Loucy (cell line): ENCODE results near the gene MARS1.

Source experiments
- H2AFZ ChIP-seq: fragments of 200-600 bp; sonication (generic); 2 replicates; pipeline ENCODE4 v1.6.0; 2016; ENCODE audit warnings: antibody characterized with exemption, mild to moderate bottlenecking, low read length, moderate library complexity
- H3F3A ChIP-seq: fragments of 200-600 bp; 2 replicates; pipeline ENCODE4 v1.6.0; 2016; ENCODE audit warnings: antibody characterized with exemption, low read depth, mild to moderate bottlenecking
- H3K27me3 ChIP-seq: fragments of 200-600 bp; sonication (generic); 2 replicates; pipeline ENCODE4 v1.6.1; 2014; ENCODE audit warnings: low read length, mild to moderate bottlenecking; ENCODE audit not compliant: insufficient read depth, poor library complexity, severe bottlenecking
- H3K36me3 ChIP-seq: fragments of 200-600 bp; sonication (generic); 2 replicates; pipeline ENCODE4 v1.6.1; 2016; ENCODE audit warnings: low read length; ENCODE audit not compliant: insufficient read depth
- H3K4me1 ChIP-seq: fragments of 200-600 bp; sonication (generic); 2 replicates; pipeline ENCODE4 v1.5.1; 2014; ENCODE audit warnings: low read length, mild to moderate bottlenecking; ENCODE audit not compliant: insufficient read depth, poor library complexity, severe bottlenecking
- H3K4me2 ChIP-seq: fragments of 200-600 bp; sonication (generic); 2 replicates; pipeline ENCODE4 v1.6.0; 2014; ENCODE audit warnings: antibody characterized with exemption, low read length, low read depth, mild to moderate bottlenecking; ENCODE audit not compliant: poor library complexity, severe bottlenecking
- H3K4me3 ChIP-seq: fragments of 200-600 bp; sonication (generic); 2 replicates; pipeline ENCODE4 v1.5.1; 2014; ENCODE audit warnings: low read length, mild to moderate bottlenecking, mixed read lengths; ENCODE audit not compliant: poor library complexity, severe bottlenecking
- H3K79me2 ChIP-seq: fragments of 200-600 bp; sonication (generic); 2 replicates; pipeline ENCODE4 v1.6.1; 2014; ENCODE audit warnings: low read length; ENCODE audit not compliant: insufficient read depth
- H3K9ac ChIP-seq: fragments of 200-600 bp; sonication (generic); 2 replicates; pipeline ENCODE4 v1.6.0; 2014; ENCODE audit warnings: mild to moderate bottlenecking, low read depth, low read length, moderate library complexity; ENCODE audit not compliant: poor library complexity, severe bottlenecking
- H3K9me2 ChIP-seq: fragments of 200-600 bp; sonication (generic); replicated peaks from 2 replicates; pipeline ENCODE4 v1.6.1; 2016; ENCODE audit warnings: low read depth, low read length, mixed read lengths
- H3K9me3 ChIP-seq: fragments of 200-600 bp; sonication (generic); 2 replicates; pipeline ENCODE4 v1.6.1; 2014; ENCODE audit warnings: mild to moderate bottlenecking, antibody characterized with exemption, low read length, low read depth; ENCODE audit not compliant: insufficient read depth
- H4K20me1 ChIP-seq: fragments of 200-600 bp; sonication (generic); 2 replicates; pipeline ENCODE4 v1.6.0; 2014; ENCODE audit warnings: antibody characterized with exemption, low read length, mild to moderate bottlenecking; ENCODE audit not compliant: insufficient read depth, poor library complexity, severe bottlenecking
- CTCF ChIP-seq: fragments of 200-600 bp; sonication (generic); conservative IDR thresholded peaks from 2 replicates; pipeline ENCODE4 v1.5.1; 2014; ENCODE audit warnings: mild to moderate bottlenecking, antibody characterized with exemption, low read length
- EZH2phosphoT487 ChIP-seq: fragments of 200-600 bp; IDR thresholded peaks from 2 replicates; pipeline ENCODE4 v1.6.1; 2018; ENCODE audit warnings: antibody characterized with exemption, mild to moderate bottlenecking, moderate library complexity, borderline replicate concordance

The MARS1 gene

GRCh38 chr12:57534991-57535543 is 47.2 kb downstream of the MARS1 start:
- Histone ChIP-seq H3K9me2 (no peaks in the 10 kb centered on the region), H4K20me1 (no peaks in the 10 kb centered on the region), H2AFZ (no peak overlapping the region), H3K9me3 (no peaks in the 10 kb centered on the region), H3K4me1 (no peaks in the 10 kb centered on the region), H3K36me3 (peaks cover 47% of the 10 kb centered on the region; the same call in 1 of the 2 replicates), H3F3A (no peaks in the 10 kb centered on the region; the same call in 1 of the 2 replicates), H3K4me2 (no peak overlapping the region), H3K79me2 (no peaks in the 10 kb centered on the region), H3K27me3 (no peaks in the 10 kb centered on the region), H3K4me3 (no peak overlapping the region), H3K9ac (no peak overlapping the region)
- no peak for TF ChIP-seq EZH2phosphoT487
- no peak for TF ChIP-seq CTCF

DNA sequence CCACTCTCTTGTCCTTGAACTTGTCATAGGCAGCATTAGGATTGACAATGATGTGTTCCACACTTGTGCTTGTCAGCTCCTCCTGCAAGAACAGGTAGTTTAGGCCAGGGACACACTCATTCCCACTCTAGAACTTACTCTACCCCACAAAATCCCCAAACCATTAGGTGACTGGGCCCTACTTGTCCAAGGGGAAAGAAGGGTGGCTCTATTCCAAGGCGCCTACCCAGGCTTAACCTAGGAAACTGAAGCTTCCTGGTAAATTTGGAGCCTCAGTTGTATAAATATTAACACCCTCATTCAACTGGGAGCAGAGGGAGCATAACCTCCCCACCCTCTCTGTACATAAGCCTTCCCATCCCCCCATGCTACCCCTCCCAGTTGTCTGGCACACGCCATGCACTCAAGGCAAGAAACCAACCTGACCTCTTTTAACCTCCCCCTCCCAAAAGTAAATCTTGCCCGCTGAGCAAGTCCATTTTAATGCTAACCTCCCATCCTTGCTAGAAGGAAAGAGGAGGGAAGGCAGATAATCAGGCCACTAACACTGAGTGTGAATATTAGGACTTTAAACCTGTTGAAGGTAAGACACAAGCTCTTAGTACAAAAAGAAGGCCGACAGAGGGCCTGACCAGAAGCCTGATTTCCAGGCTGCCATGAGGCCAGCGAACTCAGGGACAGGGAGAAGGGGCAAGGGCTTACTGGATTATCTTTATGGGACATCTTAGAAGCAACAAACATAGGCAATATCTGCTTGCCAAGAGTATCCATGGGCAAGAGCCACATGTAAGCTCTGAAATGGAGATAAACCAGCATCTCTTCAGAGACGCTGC is 48.1 kb downstream of the MARS1 start:
- H3K36me3 ChIP-seq: peaks cover 38% of the 10 kb centered on the region; the same call in 1 of the 2 replicates
- TF ChIP-seq EZH2phosphoT487 (no peak), CTCF (no peak)
- no peaks in the 10 kb centered on the region for H4K20me1 ChIP-seq
- no peaks in the 10 kb centered on the region for H3K9me2 ChIP-seq
- no peak overlapping the region for H3K4me2 ChIP-seq
- H3K4me1 ChIP-seq: no peaks in the 10 kb centered on the region
- no peak overlapping the region for H3K9ac ChIP-seq
- no peak overlapping the region for H3K4me3 ChIP-seq
- no peaks in the 10 kb centered on the region for H3K79me2 ChIP-seq
- H3K27me3 ChIP-seq: no peaks in the 10 kb centered on the region
- H3F3A ChIP-seq: no peaks in the 10 kb centered on the region
- no peak overlapping the region for H2AFZ ChIP-seq
- H3K9me3 ChIP-seq: no peaks in the 10 kb centered on the region

- TF ChIP-seq EZH2phosphoT487 (no peak), CTCF (no peak)
- no peaks in the 10 kb centered on the region for H4K20me1 ChIP-seq
- H3K4me3 ChIP-seq: no peak overlapping the region
- H3K9me3 ChIP-seq: no peaks in the 10 kb centered on the region
- no peaks in the 10 kb centered on the region for H3K9me2 ChIP-seq
- no peaks in the 10 kb centered on the region for H3F3A ChIP-seq
- H3K4me1 ChIP-seq: no peaks in the 10 kb centered on the region
- no peak overlapping the region for H3K4me2 ChIP-seq
- H3K36me3 ChIP-seq: peaks cover 34% of the 10 kb centered on the region; the same call in 1 of the 2 replicates
- no peaks in the 10 kb centered on the region for H3K79me2 ChIP-seq
- H3K27me3 ChIP-seq: no peaks in the 10 kb centered on the region
- H3K9ac ChIP-seq: no peak overlapping the region
- no peak overlapping the region for H2AFZ ChIP-seq
Observed at GRCh38 chr12:57536597-57536942, 48.7 kb downstream of the MARS1 start.
